ENCODE measurements around the gene PELI3. TPM values are rescaled to one million over a fixed set of nuclear protein-coding genes. Genes with fewer than 3 reads are reported as not detected.

Gene PELI3
- total RNA-seq, 1 donor from 2014 or later: 9.4 TPM

DNA sequence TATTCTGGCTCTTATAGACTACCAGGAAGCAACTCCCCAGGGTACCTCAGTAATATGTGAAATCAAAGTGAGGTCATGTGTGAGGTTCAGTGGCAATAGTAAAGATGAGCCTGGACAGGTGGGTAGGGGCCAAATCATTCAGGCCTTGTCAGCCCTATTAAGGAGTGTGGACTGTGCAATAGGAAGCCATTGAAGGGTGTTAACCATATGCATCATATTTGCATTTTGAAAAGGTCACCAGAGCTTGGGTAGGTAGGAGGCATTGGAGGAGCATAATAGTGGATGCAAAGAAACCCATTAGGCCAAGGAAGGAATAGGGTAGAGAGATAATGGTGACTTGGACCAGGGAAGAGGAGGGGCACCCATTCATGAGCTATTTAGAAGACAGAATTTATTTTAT lies 19.7 kb upstream of the PELI3 start:
- no peaks in the 10 kb centered on the region for H3K4me1 ChIP-seq (ENCODE audit: control insufficient read depth in 3 of 3, insufficient read depth in 3 of 3, low read length in 3 of 3)
- H3K27me3 ChIP-seq (ENCODE audit: control insufficient read depth in 3 of 3, insufficient read depth in 3 of 3, low read length in 3 of 3): no peaks in the 10 kb centered on the region
- H3K4me3 ChIP-seq (ENCODE audit: low read length in 3 of 3): no peak overlapping the region
- H3K9me3 ChIP-seq (ENCODE audit: control insufficient read depth in 3 of 3, low read length in 3 of 3): peaks cover 0 to 2% (median under 1%) of the 10 kb centered on the region in 3 donors
- no peak overlapping the region for H3K9ac ChIP-seq (ENCODE audit: low read depth in 1 of 3, low read length in 3 of 3)
- H3K27ac ChIP-seq (ENCODE audit: low read depth, low read length): no peak overlapping the region
- H3K36me3 ChIP-seq (ENCODE audit: control insufficient read depth in 3 of 3, insufficient read depth in 3 of 3, low read length in 3 of 3): no peaks in the 10 kb centered on the region

DNA sequence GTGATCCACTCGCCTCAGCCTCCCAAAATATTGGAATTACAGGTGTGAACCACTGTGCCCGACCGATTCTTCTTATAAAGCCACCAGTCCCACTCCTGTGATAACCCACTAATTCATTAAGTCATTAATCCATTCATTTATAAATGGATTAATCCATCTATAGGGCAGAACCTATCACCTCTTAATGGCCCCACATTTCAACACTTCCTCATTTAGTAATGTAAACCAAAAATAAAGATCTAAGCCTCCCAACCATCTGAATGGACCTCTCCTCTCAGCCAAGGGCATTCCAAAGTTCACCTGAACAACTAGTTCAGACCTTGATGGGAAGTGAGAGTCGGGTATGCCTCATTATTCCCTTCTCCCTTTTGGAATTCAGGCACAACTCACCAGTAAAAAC lies 18.2 kb upstream of the PELI3 start:
- no peak overlapping the region for H3K9ac ChIP-seq (ENCODE audit: low read depth in 1 of 3, low read length in 3 of 3)
- H3K4me1 ChIP-seq (ENCODE audit: control insufficient read depth in 3 of 3, insufficient read depth in 3 of 3, low read length in 3 of 3): no peaks in the 10 kb centered on the region
- H3K4me3 ChIP-seq (ENCODE audit: low read length in 3 of 3): no peak overlapping the region
- H3K27me3 ChIP-seq (ENCODE audit: control insufficient read depth in 3 of 3, insufficient read depth in 3 of 3, low read length in 3 of 3): no peaks in the 10 kb centered on the region
- peaks cover 0 to 2% (median 0%) of the 10 kb centered on the region in 3 donors for H3K9me3 ChIP-seq (ENCODE audit: control insufficient read depth in 3 of 3, low read length in 3 of 3)
- no peak overlapping the region for H3K27ac ChIP-seq (ENCODE audit: low read depth, low read length)
- H3K36me3 ChIP-seq (ENCODE audit: control insufficient read depth in 3 of 3, insufficient read depth in 3 of 3, low read length in 3 of 3): no peaks in the 10 kb centered on the region

DNA sequence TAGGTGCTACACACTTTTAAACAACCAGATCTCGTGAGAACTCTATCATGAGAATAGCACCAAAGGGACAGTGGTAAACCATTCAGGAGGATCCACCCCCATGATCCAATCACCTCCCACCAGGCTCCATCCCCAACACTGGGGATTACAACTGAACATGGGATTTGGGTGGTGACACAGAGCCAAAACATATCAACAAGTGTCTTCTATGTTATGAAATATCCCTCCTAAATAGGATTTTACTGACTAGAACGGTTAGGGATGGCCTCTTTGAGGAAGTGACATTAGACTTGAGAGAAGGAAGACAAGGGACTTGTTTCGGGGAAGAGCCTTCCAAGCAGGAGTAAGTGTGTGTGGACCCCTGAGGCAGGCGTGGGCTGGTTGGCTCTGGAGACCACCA lies 16.1 kb upstream of the PELI3 start:
- H3K27ac ChIP-seq (ENCODE audit: low read depth, low read length): no peak overlapping the region
- peaks cover 0 to 4% (median 0%) of the 10 kb centered on the region in 3 donors for H3K27me3 ChIP-seq (ENCODE audit: control insufficient read depth in 3 of 3, insufficient read depth in 3 of 3, low read length in 3 of 3)
- no peaks in the 10 kb centered on the region for H3K36me3 ChIP-seq (ENCODE audit: control insufficient read depth in 3 of 3, insufficient read depth in 3 of 3, low read length in 3 of 3)
- no peaks in the 10 kb centered on the region for H3K4me1 ChIP-seq (ENCODE audit: control insufficient read depth in 3 of 3, insufficient read depth in 3 of 3, low read length in 3 of 3)
- no peak overlapping the region for H3K9ac ChIP-seq (ENCODE audit: low read depth in 1 of 3, low read length in 3 of 3)
- peaks cover 0 to 2% (median 0%) of the 10 kb centered on the region in 3 donors for H3K9me3 ChIP-seq (ENCODE audit: control insufficient read depth in 3 of 3, low read length in 3 of 3)
- no peak overlapping the region for H3K4me3 ChIP-seq (ENCODE audit: low read length in 3 of 3)

DNA sequence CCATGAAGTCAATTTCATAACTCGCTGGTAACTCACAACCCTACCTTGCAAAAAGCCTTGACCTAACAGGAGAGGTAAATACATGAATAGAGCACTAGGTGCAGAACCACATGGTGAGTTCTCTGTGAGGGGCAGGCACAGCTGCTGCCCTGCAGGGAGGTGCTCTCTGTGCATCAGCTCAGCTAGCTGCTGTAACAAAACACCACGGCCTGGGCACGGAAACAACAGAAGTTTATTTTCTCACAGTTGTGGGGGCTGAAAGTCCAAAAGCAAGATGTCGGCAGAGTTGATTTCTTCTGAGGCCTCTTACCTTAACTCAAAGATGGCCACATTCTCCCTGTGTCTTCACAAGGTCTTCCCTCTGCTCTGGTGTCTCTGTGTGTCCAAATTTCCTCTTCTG lies 15.0 kb upstream of the PELI3 start:
- no peaks in the 10 kb centered on the region for H3K4me1 ChIP-seq (ENCODE audit: control insufficient read depth in 3 of 3, insufficient read depth in 3 of 3, low read length in 3 of 3)
- H3K36me3 ChIP-seq (ENCODE audit: control insufficient read depth in 3 of 3, insufficient read depth in 3 of 3, low read length in 3 of 3): no peaks in the 10 kb centered on the region
- no peak overlapping the region for H3K4me3 ChIP-seq (ENCODE audit: low read length in 3 of 3)
- H3K9ac ChIP-seq (ENCODE audit: low read depth in 1 of 3, low read length in 3 of 3): no peak overlapping the region
- H3K27ac ChIP-seq (ENCODE audit: low read depth, low read length): no peak overlapping the region
- H3K27me3 ChIP-seq (ENCODE audit: control insufficient read depth in 3 of 3, insufficient read depth in 3 of 3, low read length in 3 of 3): peaks cover 0 to 4% (median 0%) of the 10 kb centered on the region in 3 donors
- H3K9me3 ChIP-seq (ENCODE audit: control insufficient read depth in 3 of 3, low read length in 3 of 3): peaks cover 0 to 2% (median 0%) of the 10 kb centered on the region in 3 donors

DNA sequence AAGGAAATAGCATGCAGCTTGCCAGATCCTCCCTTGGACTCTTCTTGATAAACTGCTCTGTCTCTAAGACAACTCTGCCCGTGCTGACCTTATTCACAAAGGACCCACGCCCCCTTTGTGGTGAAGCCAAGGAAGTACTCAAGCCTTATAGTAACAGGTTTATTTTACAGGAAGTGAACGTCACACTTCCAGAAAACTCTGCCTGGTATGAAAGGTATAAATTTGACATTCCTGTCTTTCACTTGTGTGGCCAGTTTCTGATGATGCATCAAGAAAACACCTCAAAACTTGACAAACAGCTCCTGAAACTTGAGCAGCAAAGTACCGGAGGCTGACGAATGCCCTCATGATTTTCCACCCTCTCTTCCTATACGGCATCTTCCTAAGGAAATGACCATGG lies 12.5 kb upstream of the PELI3 start:
- Histone ChIP-seq H3K4me3 (ENCODE audit: low read length in 3 of 3) (no peak overlapping the region), H3K9me3 (ENCODE audit: control insufficient read depth in 3 of 3, low read length in 3 of 3) (peaks cover 0 to 2% (median 0%) of the 10 kb centered on the region in 3 donors), H3K9ac (ENCODE audit: low read depth in 1 of 3, low read length in 3 of 3) (no peak overlapping the region), H3K27ac (ENCODE audit: low read depth, low read length) (no peak overlapping the region), H3K4me1 (ENCODE audit: control insufficient read depth in 3 of 3, insufficient read depth in 3 of 3, low read length in 3 of 3) (no peaks in the 10 kb centered on the region), H3K36me3 (ENCODE audit: control insufficient read depth in 3 of 3, insufficient read depth in 3 of 3, low read length in 3 of 3) (no peaks in the 10 kb centered on the region), H3K27me3 (ENCODE audit: control insufficient read depth in 3 of 3, insufficient read depth in 3 of 3, low read length in 3 of 3) (peaks cover 0 to 4% (median 0%) of the 10 kb centered on the region in 3 donors)

DNA sequence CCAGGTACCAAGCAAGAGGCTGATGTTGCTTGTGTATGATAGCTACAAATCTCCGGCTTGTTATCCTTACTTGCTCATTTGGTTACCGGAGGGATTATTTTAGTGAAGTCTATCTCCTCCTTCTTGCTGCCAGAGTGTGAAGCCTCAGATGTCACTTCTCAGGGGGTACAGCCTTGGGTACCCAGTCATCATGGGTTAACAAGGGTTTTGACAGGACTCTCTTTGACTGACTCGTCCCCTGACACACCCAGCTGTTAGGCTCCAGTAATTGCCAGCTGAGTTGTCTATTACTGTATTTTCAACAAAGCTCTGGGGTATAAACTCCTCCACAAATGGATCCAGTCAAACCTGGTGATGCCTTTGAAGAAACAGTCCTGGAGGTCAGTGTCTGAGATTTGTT lies 11.9 kb upstream of the PELI3 start:
- peaks cover 0 to 4% (median 0%) of the 10 kb centered on the region in 3 donors for H3K27me3 ChIP-seq (ENCODE audit: control insufficient read depth in 3 of 3, insufficient read depth in 3 of 3, low read length in 3 of 3)
- no peaks in the 10 kb centered on the region for H3K36me3 ChIP-seq (ENCODE audit: control insufficient read depth in 3 of 3, insufficient read depth in 3 of 3, low read length in 3 of 3)
- no peak overlapping the region for H3K9ac ChIP-seq (ENCODE audit: low read depth in 1 of 3, low read length in 3 of 3)
- no peak overlapping the region for H3K4me3 ChIP-seq (ENCODE audit: low read length in 3 of 3)
- H3K9me3 ChIP-seq (ENCODE audit: control insufficient read depth in 3 of 3, low read length in 3 of 3): peaks cover 0 to 2% (median 0%) of the 10 kb centered on the region in 3 donors
- H3K27ac ChIP-seq (ENCODE audit: low read depth, low read length): no peak overlapping the region
- no peaks in the 10 kb centered on the region for H3K4me1 ChIP-seq (ENCODE audit: control insufficient read depth in 3 of 3, insufficient read depth in 3 of 3, low read length in 3 of 3)

DNA sequence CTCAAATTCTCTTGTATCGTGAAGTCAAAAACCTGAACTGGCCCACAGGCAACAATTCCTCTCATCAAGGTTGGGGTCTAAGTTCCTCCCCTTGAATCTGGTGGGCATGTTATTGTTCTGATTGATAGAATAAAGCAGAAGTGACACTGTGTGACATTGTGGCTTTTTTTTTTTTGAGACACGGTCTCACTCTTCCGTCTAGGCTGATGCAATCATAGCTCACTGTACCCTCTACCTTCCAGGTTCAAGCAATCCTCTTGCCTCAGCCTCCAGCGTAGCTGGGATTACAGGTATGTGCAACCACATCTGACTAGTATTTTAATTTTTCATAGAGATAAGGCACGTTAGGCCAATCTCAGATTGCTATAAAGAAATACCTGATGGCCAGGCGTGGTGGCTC lies 8.9 kb upstream of the PELI3 start:
- Histone ChIP-seq H3K9me3 (ENCODE audit: control insufficient read depth in 3 of 3, low read length in 3 of 3) (no peaks in the 10 kb centered on the region), H3K9ac (ENCODE audit: low read depth in 1 of 3, low read length in 3 of 3) (no peak overlapping the region), H3K27ac (ENCODE audit: low read depth, low read length) (no peak overlapping the region), H3K4me3 (ENCODE audit: low read length in 3 of 3) (no peak overlapping the region), H3K27me3 (ENCODE audit: control insufficient read depth in 3 of 3, insufficient read depth in 3 of 3, low read length in 3 of 3) (peaks cover 0 to 4% (median 0%) of the 10 kb centered on the region in 3 donors), H3K4me1 (ENCODE audit: control insufficient read depth in 3 of 3, insufficient read depth in 3 of 3, low read length in 3 of 3) (no peaks in the 10 kb centered on the region), H3K36me3 (ENCODE audit: control insufficient read depth in 3 of 3, insufficient read depth in 3 of 3, low read length in 3 of 3) (no peaks in the 10 kb centered on the region)

DNA sequence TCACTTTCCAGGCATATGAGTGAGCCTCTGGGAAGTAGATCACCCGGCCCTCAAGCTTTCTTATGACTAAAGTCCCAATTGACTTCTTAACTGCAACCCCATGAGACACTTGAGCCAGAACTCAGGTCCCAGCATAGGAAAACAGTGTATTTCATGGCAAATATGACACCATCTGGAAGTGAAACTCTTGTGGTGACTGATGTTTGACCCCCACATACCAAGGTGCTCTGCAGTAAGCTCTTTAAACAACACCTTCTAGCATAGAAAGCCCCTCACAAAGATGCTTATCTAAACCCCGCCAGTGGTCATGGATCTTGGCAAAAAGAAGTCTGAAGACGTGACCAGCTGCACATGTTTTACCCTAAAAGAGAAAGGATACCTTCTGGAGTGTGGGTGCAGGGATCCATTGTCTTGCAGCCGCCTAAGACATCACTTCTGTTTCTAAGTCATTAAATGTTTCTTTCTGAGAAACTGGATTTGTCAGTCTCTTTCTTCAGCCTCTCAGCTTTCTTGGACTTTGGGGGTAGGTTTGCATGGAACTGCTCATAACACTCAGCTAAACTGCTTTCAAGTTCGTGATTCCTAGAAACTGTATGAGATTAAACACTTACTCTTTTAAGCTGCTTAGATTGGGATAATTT lies 7.4 kb upstream of the PELI3 start:
- H3K36me3 ChIP-seq (ENCODE audit: control insufficient read depth in 3 of 3, insufficient read depth in 3 of 3, low read length in 3 of 3): no peaks in the 10 kb centered on the region
- no peaks in the 10 kb centered on the region for H3K27me3 ChIP-seq (ENCODE audit: control insufficient read depth in 3 of 3, insufficient read depth in 3 of 3, low read length in 3 of 3)
- H3K4me1 ChIP-seq (ENCODE audit: control insufficient read depth in 3 of 3, insufficient read depth in 3 of 3, low read length in 3 of 3): no peaks in the 10 kb centered on the region

DNA sequence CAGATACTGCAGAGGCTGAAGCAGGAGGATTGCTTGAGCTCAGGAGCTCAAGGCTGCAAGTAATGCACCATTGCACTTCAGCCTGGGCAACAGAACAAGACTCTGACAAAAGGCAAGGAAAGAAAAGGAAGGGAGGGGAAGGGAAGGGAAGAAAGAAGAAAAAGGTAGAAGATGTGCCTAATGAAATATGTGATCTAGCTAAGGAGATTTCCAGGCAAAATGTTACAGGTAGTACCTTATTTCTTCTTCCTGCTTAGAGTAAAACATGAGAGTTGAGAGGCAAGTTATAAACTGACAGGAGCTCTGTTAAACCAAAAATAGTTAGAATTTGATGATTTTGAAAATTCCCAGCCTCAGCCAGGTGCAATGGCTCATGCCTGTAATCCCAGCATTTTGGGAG lies 4.7 kb upstream of the PELI3 start:
- Histone ChIP-seq H3K27me3 (ENCODE audit: control insufficient read depth in 3 of 3, insufficient read depth in 3 of 3, low read length in 3 of 3) (no peaks in the 10 kb centered on the region), H3K9ac (ENCODE audit: low read depth in 1 of 3, low read length in 3 of 3) (no peak overlapping the region), H3K27ac (ENCODE audit: low read depth, low read length) (no peak overlapping the region), H3K9me3 (ENCODE audit: control insufficient read depth in 3 of 3, low read length in 3 of 3) (no peaks in the 10 kb centered on the region), H3K4me1 (ENCODE audit: control insufficient read depth in 3 of 3, insufficient read depth in 3 of 3, low read length in 3 of 3) (peaks cover 5 to 9% (median 5%) of the 10 kb centered on the region in 3 donors), H3K4me3 (ENCODE audit: low read length in 3 of 3) (no peak overlapping the region), H3K36me3 (ENCODE audit: control insufficient read depth in 3 of 3, insufficient read depth in 3 of 3, low read length in 3 of 3) (no peaks in the 10 kb centered on the region)

More for the DNA sequence above, 7.4 kb upstream of the PELI3 start:
- H3K4me3 ChIP-seq (ENCODE audit: low read length in 3 of 3): no peak overlapping the region
- H3K9ac ChIP-seq (ENCODE audit: low read depth in 1 of 3, low read length in 3 of 3): no peak overlapping the region
- H3K9me3 ChIP-seq (ENCODE audit: control insufficient read depth in 3 of 3, low read length in 3 of 3): no peaks in the 10 kb centered on the region
- H3K27ac ChIP-seq (ENCODE audit: low read depth, low read length): no peak overlapping the region

DNA sequence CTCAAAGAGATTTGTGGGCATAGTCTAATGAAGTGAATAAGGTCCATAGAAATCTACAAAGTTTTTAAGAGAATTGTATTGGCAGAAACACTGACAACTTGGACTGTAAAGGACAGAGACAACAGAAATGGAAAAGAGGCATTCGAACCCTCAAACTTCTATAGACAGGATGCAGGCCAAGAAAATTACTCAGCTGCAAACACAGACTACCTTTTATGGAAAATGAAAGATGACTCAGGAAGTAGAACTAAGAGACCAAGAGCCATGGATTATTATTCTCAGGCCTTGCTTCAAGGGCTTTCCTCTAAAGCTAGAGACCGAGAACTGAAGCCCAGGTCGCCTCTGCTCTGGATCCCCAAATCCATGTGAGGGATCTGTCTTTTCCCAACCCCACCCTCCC lies 3.8 kb upstream of the PELI3 start:
- Histone ChIP-seq H3K4me3 (ENCODE audit: low read length in 3 of 3) (no peak overlapping the region), H3K9me3 (ENCODE audit: control insufficient read depth in 3 of 3, low read length in 3 of 3) (no peaks in the 10 kb centered on the region), H3K36me3 (ENCODE audit: control insufficient read depth in 3 of 3, insufficient read depth in 3 of 3, low read length in 3 of 3) (no peaks in the 10 kb centered on the region), H3K27ac (ENCODE audit: low read depth, low read length) (no peak overlapping the region), H3K4me1 (ENCODE audit: control insufficient read depth in 3 of 3, insufficient read depth in 3 of 3, low read length in 3 of 3) (peaks cover 11 to 16% (median 12%) of the 10 kb centered on the region in 3 donors), H3K27me3 (ENCODE audit: control insufficient read depth in 3 of 3, insufficient read depth in 3 of 3, low read length in 3 of 3) (no peaks in the 10 kb centered on the region), H3K9ac (ENCODE audit: low read depth in 1 of 3, low read length in 3 of 3) (no peak overlapping the region)
